Natural killer cell (primary cell): Measurements from ENCODE around the gene THOC6. TPM values are rescaled to one million over a fixed set of nuclear protein-coding genes. Genes with fewer than 3 reads are reported as not detected.

Experiments
- ATAC-seq, 3 donors: fragments of 150-1000 bp in 2 of 3; fragments of 200-7000 bp in 1 of 3; cut with Tn5 transposase; 1 replicate in 1 of 3; 2 replicates in 2 of 3; pipeline ENCODE4 v1.10.0; 2021; ENCODE audit warnings: mild to moderate bottlenecking in 2 of 3, moderate library complexity in 2 of 3
- DNase-seq, 2 donors: peaks; one replicate each; pipeline versions ENCODE4 v3.0.0 to v3.0.0-alpha.2; 2013 to 2021; ENCODE audit warnings: mixed read lengths in 1 of 2
- H3K27ac ChIP-seq: one replicate; pipeline ENCODE4 v1.5.1; 2013; ENCODE audit warnings: mild to moderate bottlenecking, low read length
- H3K27me3 ChIP-seq: one replicate; pipeline ENCODE4 v1.6.1; 2013; ENCODE audit warnings: low read length; ENCODE audit not compliant: control insufficient read depth, insufficient read depth
- H3K36me3 ChIP-seq: one replicate; pipeline ENCODE4 v1.6.1; 2013; ENCODE audit warnings: low read length; ENCODE audit not compliant: control insufficient read depth, insufficient read depth
- H3K4me1 ChIP-seq: one replicate; pipeline ENCODE4 v1.6.1; 2013; ENCODE audit warnings: low read length; ENCODE audit not compliant: control insufficient read depth, insufficient read depth
- H3K4me3 ChIP-seq: one replicate; pipeline ENCODE4 v1.5.1; 2013; ENCODE audit warnings: low read length
- H3K9me3 ChIP-seq: one replicate; pipeline ENCODE4 v1.6.1; 2013; ENCODE audit warnings: low read length; ENCODE audit not compliant: control insufficient read depth, insufficient read depth
- H3K27ac Mint-ChIP-seq, 2 donors: one replicate each; pipeline ENCODE4 v1.8.0; 2022; ENCODE audit warnings: mild to moderate bottlenecking in 2 of 2, mixed read lengths in 2 of 2, moderate library complexity in 1 of 2
- H3K27me3 Mint-ChIP-seq, 2 donors: one replicate each; pipeline ENCODE4 v1.8.0; 2022; ENCODE audit warnings: low read depth in 2 of 2, mixed read lengths in 2 of 2
- H3K36me3 Mint-ChIP-seq: one replicate; pipeline ENCODE4 v1.8.0; 2022; ENCODE audit warnings: mixed read lengths
- H3K4me1 Mint-ChIP-seq, 2 donors: one replicate each; pipeline ENCODE4 v1.8.0; 2022; ENCODE audit warnings: mixed read lengths in 2 of 2
- H3K4me3 Mint-ChIP-seq: one replicate; pipeline ENCODE4 v1.8.0; 2022; ENCODE audit warnings: mild to moderate bottlenecking, moderate library complexity, mixed read lengths
- H3K9me3 Mint-ChIP-seq, 2 donors: one replicate each; pipeline ENCODE4 v1.8.0; 2022; ENCODE audit warnings: mixed read lengths in 2 of 2
- CTCF ChIP-seq: fragments of 200-600 bp; IDR thresholded peaks from one replicate; pipeline ENCODE4 v1.8.0; 2022; ENCODE audit warnings: antibody characterized with exemption
- WGBS: methylation state at CpG from one replicate; pipeline ENCODE4 v1.1.7; 2013; ENCODE audit warnings: missing lambda C conversion rate; ENCODE audit not compliant: insufficient coverage; 5-methylcytosine and 5-hydroxymethylcytosine counted together
- intact Hi-C: fragments of 100-400 bp; cut with micrococcal nuclease; formaldehyde crosslinking; loops from one replicate; pipeline ENCODE4 v1.14.2; 2022
- total RNA-seq, 4 donors: library from RNA; stranded (reverse); fragments of 120-200 nt in 1 of 4; gene quantifications; one replicate each; pipeline versions ENCODE4 v1.2.3 to v1.2.4, GENCODE V29; 2013 to 2022

The THOC6 gene
- total RNA-seq, 3 donors from 2014 or later (not counting 1 experiment from before 2014, with no cell fraction given), result 17.1 to 21.5 (median 17.2) TPM

DNA sequence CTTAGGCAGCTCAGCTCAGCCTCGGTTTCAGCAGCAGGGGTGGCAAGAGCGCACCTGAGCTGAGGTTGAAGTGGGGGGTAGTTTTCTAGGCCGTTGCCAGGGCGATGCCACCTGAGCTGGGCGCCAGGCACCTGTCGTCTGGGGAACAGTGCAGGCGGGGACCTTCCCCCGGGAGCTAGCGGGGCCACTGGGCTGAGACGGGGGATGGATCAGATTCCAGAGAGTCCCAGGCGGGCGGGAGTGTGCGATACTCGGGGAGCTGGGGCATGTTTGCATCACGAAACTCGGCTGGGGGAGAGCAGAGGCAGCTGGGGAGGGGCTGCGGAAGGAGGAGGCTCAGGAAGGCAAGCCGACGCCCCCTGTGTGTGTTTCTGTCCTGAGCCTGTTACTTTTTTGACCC is 11.6 kb upstream of the THOC6 start:
- H3K36me3 ChIP-seq, result no peaks in the 10 kb centered on the region
- DNase-seq (no peak), ATAC-seq (no peak)
- Mint-ChIP-seq H3K4me3 (no peak overlapping the region), H3K27me3 (peaks cover 0 to 5% of the 10 kb centered on the region in 2 donors), H3K9me3 (no peaks in the 10 kb centered on the region), H3K27ac (no peak overlapping the region), H3K36me3 (no peaks in the 10 kb centered on the region), H3K4me1 (peaks cover 1 to 15% of the 10 kb centered on the region in 2 donors)
- WGBS, result 48% methylated on average over 19 of the region's 19 CpGs
- H3K27ac ChIP-seq, result no peak overlapping the region
- H3K9me3 ChIP-seq, result no peaks in the 10 kb centered on the region
- intact Hi-C loops, result no loop called here
- no peak overlapping the region for H3K4me3 ChIP-seq
- H3K4me1 ChIP-seq, result peaks cover 19% of the 10 kb centered on the region
- H3K27me3 ChIP-seq, result no peaks in the 10 kb centered on the region
- no peak for TF ChIP-seq CTCF

GRCh38 chr16:3012828-3013420 is 10.9 kb upstream of the THOC6 start, which contains the start of gene CLDN9:
Gene CLDN9, plus strand, starts transcription at chr16:3012923. Its CDS starts 440 bp downstream, at chr16:3013363.
- Histone ChIP-seq H3K27ac (no peak within 1 kb of the TSS), H3K36me3 (no peaks in the 10 kb centered on the region), H3K27me3 (peaks cover 3% of the 10 kb centered on the region), H3K9me3 (no peaks in the 10 kb centered on the region), H3K4me1 (peaks cover 14% of the 10 kb centered on the region), H3K4me3 (no peak within 1 kb of the TSS)
- DNase-seq, result peak in 1 of 2 donors; percentile 42
- peaks cover 0 to 10% of the 10 kb centered on the region in 2 donors for H3K4me1 Mint-ChIP-seq
- intact Hi-C loops, result no loop called here
- no peak within 1 kb of the TSS for H3K4me3 Mint-ChIP-seq
- TF ChIP-seq CTCF, result no peak
- no peak within 1 kb of the TSS for H3K27ac Mint-ChIP-seq
- no peaks in the 10 kb centered on the region for H3K9me3 Mint-ChIP-seq
- no peak for ATAC-seq
- H3K36me3 Mint-ChIP-seq, result no peaks in the 10 kb centered on the region
- 60% methylated on average over 27 of the region's 27 CpGs for WGBS
- H3K27me3 Mint-ChIP-seq, result peaks cover 0 to 5% of the 10 kb centered on the region in 2 donors

DNA sequence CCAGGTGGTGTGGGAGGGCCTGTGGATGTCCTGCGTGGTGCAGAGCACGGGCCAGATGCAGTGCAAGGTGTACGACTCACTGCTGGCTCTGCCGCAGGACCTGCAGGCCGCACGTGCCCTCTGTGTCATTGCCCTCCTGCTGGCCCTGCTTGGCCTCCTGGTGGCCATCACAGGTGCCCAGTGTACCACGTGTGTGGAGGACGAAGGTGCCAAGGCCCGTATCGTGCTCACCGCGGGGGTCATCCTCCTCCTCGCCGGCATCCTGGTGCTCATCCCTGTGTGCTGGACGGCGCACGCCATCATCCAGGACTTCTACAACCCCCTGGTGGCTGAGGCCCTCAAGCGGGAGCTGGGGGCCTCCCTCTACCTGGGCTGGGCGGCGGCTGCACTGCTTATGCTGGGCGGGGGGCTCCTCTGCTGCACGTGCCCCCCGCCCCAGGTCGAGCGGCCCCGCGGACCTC is 10.3 kb upstream of the THOC6 start:
- ATAC-seq, result no peak
- H3K4me3 Mint-ChIP-seq, result no peak overlapping the region
- no peak overlapping the region for H3K27ac ChIP-seq
- intact Hi-C loops, result no loop called here
- no peak for TF ChIP-seq CTCF
- no peaks in the 10 kb centered on the region for H3K9me3 ChIP-seq
- H3K4me1 ChIP-seq, result peaks cover 14% of the 10 kb centered on the region
- H3K36me3 ChIP-seq, result no peaks in the 10 kb centered on the region
- no peak overlapping the region for H3K4me3 ChIP-seq
- H3K27me3 Mint-ChIP-seq, result peaks cover 0 to 5% of the 10 kb centered on the region in 2 donors
- 91% methylated on average over 27 of the region's 27 CpGs for WGBS
- H3K4me1 Mint-ChIP-seq, result peaks cover 0 to 8% of the 10 kb centered on the region in 2 donors
- H3K36me3 Mint-ChIP-seq, result no peaks in the 10 kb centered on the region
- DNase-seq, result no peak
- H3K27me3 ChIP-seq, result peaks cover 6% of the 10 kb centered on the region
- no peak overlapping the region for H3K27ac Mint-ChIP-seq
- H3K9me3 Mint-ChIP-seq, result no peaks in the 10 kb centered on the region
